HG02973 (cell line): ENCODE data around the gene ROR2.
A peak's percentile ranks its signal among the peaks of the same experiment; 100 is the strongest.

Experiments
- ATAC-seq: cut with Tn5 transposase; IDR thresholded peaks from one replicate; pipeline ENCODE4 v1.9.1; 2021; ENCODE audit warnings: moderate library complexity; ENCODE audit not compliant: unreplicated experiment

Gene ROR2

GRCh38 chr9:91697201-91697600 lies 252.8 kb downstream of the ROR2 start:
- no peak for ATAC-seq

- ATAC-seq, result no peak
Observed at GRCh38 chr9:91694081-91694870, 255.8 kb downstream of the ROR2 start.

DNA sequence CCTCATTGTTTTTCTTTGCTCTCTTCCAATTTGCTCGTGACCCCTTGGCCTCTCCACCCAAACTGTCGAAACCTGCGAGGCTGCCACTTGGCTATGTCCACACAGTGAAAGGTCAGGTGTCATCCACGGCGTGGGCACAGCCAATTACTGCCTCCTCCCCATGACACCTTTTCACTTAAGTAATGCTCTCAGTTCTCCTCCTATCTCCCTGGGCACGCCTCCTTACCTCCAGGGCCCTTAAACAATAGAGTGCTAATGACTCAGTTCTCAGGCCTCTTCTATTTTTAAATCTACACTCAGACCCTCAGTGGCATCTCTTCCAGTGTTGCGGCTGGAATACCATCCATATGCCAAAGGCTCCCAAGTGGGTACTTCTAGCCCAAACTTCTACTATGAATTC lies 256.8 kb downstream of the ROR2 start:
- ATAC-seq, result no peak

DNA sequence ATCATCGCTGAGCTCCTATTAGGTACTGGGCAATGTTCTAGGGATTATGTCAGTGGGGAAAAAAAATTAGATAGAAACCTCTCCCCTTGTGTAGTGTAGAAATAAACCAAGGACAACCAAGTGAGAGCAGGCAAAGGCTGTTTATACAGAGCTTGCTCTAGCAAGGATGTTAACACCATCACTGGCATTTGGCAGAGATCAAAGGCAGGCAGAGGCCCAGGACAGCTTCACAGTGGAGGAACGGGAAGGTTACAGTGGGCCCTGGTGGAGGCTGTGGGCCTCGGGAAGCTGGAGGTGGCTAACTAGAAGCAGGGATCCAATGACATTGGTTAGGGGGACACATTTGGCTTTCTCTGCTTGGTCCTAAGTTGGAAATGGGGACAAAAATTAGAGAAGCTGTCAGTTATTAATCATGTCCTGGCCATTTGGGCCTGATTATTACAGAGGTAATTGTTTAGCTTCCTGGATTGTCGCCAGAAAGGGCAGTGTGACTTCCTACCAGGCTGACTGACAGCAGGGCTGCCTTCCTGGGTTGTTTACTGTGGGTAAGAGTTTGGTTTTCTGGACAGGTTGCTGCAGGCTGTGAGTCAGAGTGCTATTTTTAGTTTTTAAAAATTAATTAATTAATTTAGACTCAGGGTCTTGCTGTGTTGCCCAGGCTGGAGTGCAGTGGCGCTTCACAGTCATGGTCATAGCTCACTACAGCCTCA lies 259.3 kb downstream of the ROR2 start:
- ATAC-seq, result no peak

DNA sequence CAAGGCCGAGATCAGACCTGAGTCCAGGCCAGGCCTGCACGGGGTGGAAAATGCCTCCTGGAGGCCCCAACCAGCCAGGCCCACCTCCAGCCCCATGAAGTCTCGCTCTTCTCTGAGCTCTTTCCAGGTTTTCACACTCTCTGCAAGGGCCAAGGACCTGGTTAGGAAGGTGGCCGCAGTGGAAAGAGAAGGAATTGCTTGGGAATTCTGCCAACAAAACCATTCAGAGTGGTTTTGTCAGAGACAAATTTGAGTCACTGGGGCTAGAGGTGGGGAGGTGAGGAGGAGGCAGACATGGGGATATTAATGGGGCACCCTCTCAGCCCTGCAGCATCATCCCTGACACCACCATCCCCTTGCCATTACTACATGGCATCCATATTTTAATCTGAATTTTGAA lies 261.0 kb downstream of the ROR2 start:
- no peak for ATAC-seq

- ATAC-seq, result no peak
Observed at GRCh38 chr9:91683269-91683668, 266.8 kb downstream of the ROR2 start.

DNA sequence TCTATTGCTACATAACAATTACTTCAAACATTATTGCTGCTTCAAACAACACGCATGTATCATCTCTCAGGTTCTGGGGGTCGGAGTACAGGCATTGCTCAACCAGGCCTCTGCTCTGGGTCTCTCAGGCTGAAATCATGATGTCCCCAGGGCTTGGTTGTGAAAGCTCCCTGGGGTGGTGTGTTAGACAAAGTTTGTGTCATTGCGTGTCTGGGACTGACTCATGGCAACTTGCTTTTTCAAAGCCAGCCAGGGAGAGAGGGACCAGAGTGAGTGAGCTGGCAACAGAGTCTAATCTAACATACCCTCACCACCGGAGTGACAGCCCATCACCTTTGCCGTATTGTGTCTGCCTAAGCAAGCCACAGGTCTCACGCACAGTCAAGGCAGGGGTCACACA lies 267.2 kb downstream of the ROR2 start:
- ATAC-seq, result no peak

DNA sequence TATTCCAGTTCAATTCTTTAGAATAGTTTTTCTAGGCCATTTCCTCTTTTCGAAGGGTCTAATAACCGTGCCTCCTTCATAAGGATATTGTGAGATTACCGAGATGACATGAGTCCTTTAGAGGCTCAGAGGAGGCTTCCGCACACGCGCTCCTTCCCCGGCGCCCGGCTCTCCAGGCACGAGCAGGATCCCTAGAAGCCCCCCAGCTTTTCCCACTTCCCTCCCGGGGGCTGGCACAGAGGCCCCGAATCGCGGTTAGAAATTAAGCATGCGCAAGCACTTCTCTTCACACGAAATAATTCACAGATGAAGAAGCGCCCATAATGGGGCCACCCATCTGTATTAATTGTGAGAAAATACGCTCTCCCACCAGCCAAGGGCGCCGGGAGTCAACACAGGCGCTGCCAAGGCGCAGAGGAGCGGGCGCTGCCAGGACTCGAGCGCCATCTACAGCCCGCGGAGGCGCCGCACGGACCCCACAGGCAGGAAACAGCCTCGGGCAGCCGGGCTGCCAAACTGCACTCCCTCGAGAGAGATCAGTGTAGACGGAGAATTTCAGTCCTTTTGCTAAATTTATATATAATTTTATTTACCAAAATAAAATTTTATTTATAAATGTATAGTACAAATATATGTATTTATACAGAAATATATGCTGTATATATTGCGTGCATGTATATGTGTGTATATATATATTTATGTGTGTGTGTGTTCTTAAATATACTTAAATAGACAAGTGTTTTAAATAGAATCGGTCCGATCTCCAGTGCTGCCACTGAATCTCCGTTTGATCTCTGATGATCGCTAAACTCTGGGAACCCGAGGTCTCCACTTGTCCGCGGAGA lies 268.3 kb downstream of the ROR2 start:
- ATAC-seq, result peak; percentile 58

DNA sequence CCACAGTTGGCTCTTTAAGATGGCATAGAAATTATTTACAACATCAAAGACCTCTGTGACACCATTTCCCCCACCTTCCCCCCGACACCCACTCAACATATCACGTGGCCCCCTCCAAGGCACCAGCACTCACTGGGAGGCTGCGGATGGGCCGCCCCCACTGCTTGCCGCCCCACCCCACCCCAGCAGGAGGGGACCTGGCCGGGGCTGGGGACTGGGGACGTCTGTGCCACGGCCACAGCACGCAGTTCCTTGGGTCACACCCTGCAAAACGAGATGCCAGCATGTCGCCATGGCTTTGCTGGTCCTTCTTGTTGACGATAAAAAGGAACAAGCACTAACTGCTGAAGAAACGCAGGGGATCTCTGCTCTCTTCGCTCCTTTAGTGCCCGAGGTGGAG lies 269.0 kb downstream of the ROR2 start:
- no peak for ATAC-seq

DNA sequence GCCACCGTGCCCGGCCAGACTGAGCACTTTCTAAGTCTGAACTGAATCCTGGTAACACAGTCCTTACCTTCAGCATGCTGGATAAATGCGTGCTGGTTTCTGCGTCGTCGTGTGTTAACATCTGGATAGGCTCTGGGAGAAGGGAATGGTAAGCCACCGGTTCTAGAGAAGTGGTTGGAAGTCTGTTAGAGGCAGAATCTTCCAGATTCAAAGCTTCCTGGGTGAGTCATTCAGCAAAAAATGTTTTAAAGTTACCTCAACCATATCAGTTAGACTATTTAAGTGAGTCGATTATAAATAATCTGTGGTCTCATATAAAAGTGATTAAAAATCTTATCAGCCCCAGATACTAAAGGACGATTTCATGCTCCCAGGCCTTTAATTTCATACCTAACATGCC lies 269.9 kb downstream of the ROR2 start:
- ATAC-seq, result no peak

- ATAC-seq, result no peak
Observed at GRCh38 chr9:91678807-91679580, 271.0 kb downstream of the ROR2 start.

GRCh38 chr9:91677822-91678436 lies 272.1 kb downstream of the ROR2 start:
- ATAC-seq, result no peak

- ATAC-seq, result no peak
Observed at GRCh38 chr9:91677331-91677730, 272.7 kb downstream of the ROR2 start.

- no peak for ATAC-seq
Observed at GRCh38 chr9:91676046-91676445, 274.0 kb downstream of the ROR2 start.

DNA sequence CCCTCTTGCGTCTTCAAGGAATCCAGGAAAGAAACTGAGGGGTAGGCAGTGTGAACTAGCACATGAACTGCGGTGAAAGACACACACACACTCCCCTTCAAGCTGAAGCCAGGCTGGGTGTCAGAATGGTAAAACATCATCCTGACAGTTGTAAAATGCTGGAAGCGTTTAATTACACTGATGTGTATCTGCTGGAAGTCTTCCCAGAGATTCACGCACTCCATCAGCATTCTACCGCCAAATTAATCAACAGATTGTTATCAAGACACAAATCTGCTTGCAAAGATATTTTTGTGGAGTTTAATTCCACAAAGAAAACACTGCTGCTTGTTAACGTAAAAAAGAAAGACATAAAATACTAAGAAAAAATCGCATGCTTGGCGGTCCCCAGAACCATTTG lies 285.4 kb downstream of the ROR2 start:
- no peak for ATAC-seq

DNA sequence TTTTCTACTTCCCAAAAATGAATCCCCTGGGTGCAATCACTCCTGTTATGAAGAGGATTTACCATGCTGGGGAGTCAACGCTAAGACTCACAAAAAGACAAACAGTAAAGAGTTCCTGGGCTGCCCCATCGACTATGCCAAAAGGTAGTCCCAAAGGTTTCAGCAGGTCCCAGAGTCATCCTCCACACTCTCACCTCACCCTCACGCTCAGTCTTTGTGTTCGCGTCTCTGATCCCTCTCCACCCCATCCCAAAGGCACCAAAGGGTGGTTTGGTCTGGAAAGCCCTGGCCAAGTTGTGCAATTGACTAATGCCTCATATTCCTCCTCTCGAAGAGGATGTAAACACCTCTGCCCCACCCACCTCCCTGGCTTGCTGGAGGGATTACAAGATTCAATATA lies 286.2 kb downstream of the ROR2 start:
- ATAC-seq, result no peak

DNA sequence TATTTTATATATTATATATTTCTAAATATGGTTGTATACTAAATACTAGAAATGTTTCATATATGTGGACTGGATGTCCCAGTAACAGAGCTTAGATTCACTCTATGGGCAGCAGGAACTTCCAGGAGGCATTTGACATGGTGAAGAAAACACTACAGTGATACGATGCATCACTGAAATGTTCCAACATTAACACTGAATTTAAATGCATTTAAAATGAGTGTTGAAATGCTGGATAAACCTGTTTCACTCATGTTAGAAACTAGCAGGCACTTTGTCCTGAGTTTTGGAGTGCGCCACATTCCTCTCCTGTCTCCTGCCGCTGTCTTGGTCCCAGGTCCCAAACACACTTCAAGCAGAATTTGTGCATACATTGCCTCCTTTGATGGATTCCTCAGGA lies 288.6 kb downstream of the ROR2 start:
- no peak for ATAC-seq

DNA sequence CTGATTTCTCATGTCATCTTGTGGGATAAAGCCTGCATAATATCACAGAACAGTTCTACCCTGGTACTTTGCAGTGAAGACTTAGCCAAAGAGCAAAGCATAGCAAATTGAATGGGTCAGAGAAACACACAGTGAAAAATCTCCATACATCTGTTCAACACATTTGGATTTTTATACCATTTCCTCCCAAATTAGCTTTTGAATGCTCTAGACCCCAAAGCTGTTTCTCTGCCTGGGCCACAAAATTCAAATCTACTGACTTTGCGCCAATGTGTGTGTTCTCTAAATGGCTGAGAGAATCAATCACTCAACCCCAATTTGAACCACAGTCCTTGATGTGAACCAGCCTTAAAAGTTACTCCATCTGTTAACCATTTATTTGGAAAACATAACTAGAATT lies 289.5 kb downstream of the ROR2 start:
- ATAC-seq, result no peak

- ATAC-seq, result no peak
Observed at GRCh38 chr9:91659529-91660495, 290.2 kb downstream of the ROR2 start.
